ENCODE data around the gene TNFRSF25.

GRCh38 chr1:6462412-6463119, 3.4 kb downstream of the TNFRSF25 start:
- TF ChIP-seq CTCF (conservative IDR thresholded peaks at IDR 0.05 in 1 of 2, IDR thresholded peaks at IDR 0.05 in 1 of 2; ENCODE audit: extremely low read depth in 1 of 2, insufficient read depth in 1 of 2, low read depth in 1 of 2, low read length in 2 of 2): no peak
- TF ChIP-seq EZH2 (IDR thresholded peaks at IDR 0.05; ENCODE audit: borderline replicate concordance, low read length): no peak
